Choroid plexus epithelial cell (primary cell): ENCODE data around the gene BET1L.

Experiments used
- DNase-seq: peaks from one replicate; pipeline ENCODE4 v3.0.0-alpha.2; 2010; ENCODE audit warnings: low read depth
- H3K4me3 ChIP-seq: 2 replicates; pipeline ENCODE4 v1.5.1; 2011; ENCODE audit warnings: low read depth, mild to moderate bottlenecking, control low read depth, low read length, moderate library complexity
- CTCF ChIP-seq: conservative IDR thresholded peaks from 2 replicates; pipeline ENCODE4 v1.5.1; 2011; ENCODE audit warnings: low read depth, mild to moderate bottlenecking, control low read depth, inconsistent platforms, low read length, moderate library complexity

The BET1L gene

GRCh38 chr11:227824-228379, 20.7 kb upstream of the BET1L start:
- no peak for TF ChIP-seq CTCF
- DNase-seq: no peak
- H3K4me3 ChIP-seq: no peak overlapping the region

GRCh38 chr11:225734-226453, 18.7 kb upstream of the BET1L start:
- peak; percentile 33 for DNase-seq
- no peak for TF ChIP-seq CTCF
- H3K4me3 ChIP-seq: no peak overlapping the region

- H3K4me3 ChIP-seq: no peak overlapping the region
- no peak for TF ChIP-seq CTCF
- no peak for DNase-seq
Measured at GRCh38 chr11:224424-224823, 17.2 kb upstream of the BET1L start.

- no peak overlapping the region for H3K4me3 ChIP-seq
- TF ChIP-seq CTCF: no peak
- no peak for DNase-seq
Measured at GRCh38 chr11:223884-224283, 16.7 kb upstream of the BET1L start.

- TF ChIP-seq CTCF: no peak
- DNase-seq: no peak
- H3K4me3 ChIP-seq: no peak overlapping the region
Measured at GRCh38 chr11:223026-223789, 16.0 kb upstream of the BET1L start.

GRCh38 chr11:221998-222789, 15.0 kb upstream of the BET1L start:
- no peak for TF ChIP-seq CTCF
- no peak overlapping the region for H3K4me3 ChIP-seq
- no peak for DNase-seq
